Thyroid gland (tissue), 4 donors: ENCODE measurements around the gene RPS19.

Experiments used
- POLR2A ChIP-seq, 2 donors: fragments of 450-650 bp; IDR thresholded peaks; one replicate each; pipeline ENCODE4 v1.6.1; 2017; ENCODE audit warnings: antibody characterized with exemption in 2 of 2, mild to moderate bottlenecking in 2 of 2, moderate library complexity in 1 of 2
- TF ChIP-seq, protein P1 (sequence below), 6 experiments: fragments of 200-600 bp in 3 of 6; fragments of 450-650 bp in 3 of 6; sonication (generic) in 3 of 6; IDR thresholded peaks; one replicate each; pipeline ENCODE4 v1.5.1; 2016 to 2019; ENCODE audit warnings: antibody characterized with exemption in 6 of 6, mild to moderate bottlenecking in 2 of 6, inconsistent platforms in 1 of 6, moderate library complexity in 1 of 6

DNA sequence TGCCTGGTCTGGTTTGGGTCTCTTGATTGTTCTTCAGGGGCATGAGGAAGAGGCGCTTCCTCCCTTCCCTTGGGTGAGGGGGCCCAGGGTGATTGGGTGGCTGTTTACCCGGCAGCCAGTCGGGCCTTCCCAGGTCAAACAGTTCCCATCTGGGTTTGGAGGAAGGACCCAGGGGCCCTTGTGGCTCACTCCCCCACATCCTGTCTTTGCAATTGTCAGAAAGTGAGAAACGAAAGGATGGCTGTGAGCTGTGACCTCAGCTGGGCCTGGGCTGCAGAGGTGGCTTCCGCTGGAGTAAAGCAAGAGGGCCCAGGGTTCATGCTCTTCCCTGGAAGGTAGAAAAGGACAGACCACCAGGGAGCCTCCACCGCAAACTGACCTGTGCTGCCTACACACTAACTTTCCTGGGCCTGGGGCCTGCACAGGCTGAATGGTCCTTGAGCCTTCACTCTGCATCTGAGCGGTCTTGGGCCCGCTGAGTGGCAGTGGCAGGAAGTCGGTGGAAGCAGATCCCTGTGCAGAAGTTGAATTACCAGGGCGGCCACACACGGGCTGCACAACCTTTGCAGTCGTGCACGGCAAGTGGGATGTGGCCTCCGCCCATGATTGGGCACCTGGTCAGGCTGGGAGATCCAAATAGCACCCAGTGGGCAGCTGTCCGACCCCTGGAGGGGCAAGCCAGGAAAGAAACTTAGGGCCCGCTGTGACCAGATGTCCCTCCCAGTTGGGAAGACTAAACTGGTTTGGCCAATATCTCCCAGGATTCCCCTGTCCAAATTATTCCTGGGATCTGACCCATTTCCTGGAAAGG lies 11.7 kb downstream of the RPS19 start:
- TF ChIP-seq, protein P1, sequence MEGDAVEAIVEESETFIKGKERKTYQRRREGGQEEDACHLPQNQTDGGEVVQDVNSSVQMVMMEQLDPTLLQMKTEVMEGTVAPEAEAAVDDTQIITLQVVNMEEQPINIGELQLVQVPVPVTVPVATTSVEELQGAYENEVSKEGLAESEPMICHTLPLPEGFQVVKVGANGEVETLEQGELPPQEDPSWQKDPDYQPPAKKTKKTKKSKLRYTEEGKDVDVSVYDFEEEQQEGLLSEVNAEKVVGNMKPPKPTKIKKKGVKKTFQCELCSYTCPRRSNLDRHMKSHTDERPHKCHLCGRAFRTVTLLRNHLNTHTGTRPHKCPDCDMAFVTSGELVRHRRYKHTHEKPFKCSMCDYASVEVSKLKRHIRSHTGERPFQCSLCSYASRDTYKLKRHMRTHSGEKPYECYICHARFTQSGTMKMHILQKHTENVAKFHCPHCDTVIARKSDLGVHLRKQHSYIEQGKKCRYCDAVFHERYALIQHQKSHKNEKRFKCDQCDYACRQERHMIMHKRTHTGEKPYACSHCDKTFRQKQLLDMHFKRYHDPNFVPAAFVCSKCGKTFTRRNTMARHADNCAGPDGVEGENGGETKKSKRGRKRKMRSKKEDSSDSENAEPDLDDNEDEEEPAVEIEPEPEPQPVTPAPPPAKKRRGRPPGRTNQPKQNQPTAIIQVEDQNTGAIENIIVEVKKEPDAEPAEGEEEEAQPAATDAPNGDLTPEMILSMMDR (IDR thresholded peaks at IDR 0.05): no peak
- no peak for TF ChIP-seq POLR2A (IDR thresholded peaks at IDR 0.05)
